HG03354 (cell line): Measurements from ENCODE around the gene UBE2O.

Experiments
- ATAC-seq: cut with Tn5 transposase; IDR thresholded peaks from one replicate; pipeline ENCODE4 v1.9.1; 2021; ENCODE audit warnings: mild to moderate bottlenecking; ENCODE audit not compliant: unreplicated experiment, poor library complexity, severe bottlenecking

Gene UBE2O

DNA sequence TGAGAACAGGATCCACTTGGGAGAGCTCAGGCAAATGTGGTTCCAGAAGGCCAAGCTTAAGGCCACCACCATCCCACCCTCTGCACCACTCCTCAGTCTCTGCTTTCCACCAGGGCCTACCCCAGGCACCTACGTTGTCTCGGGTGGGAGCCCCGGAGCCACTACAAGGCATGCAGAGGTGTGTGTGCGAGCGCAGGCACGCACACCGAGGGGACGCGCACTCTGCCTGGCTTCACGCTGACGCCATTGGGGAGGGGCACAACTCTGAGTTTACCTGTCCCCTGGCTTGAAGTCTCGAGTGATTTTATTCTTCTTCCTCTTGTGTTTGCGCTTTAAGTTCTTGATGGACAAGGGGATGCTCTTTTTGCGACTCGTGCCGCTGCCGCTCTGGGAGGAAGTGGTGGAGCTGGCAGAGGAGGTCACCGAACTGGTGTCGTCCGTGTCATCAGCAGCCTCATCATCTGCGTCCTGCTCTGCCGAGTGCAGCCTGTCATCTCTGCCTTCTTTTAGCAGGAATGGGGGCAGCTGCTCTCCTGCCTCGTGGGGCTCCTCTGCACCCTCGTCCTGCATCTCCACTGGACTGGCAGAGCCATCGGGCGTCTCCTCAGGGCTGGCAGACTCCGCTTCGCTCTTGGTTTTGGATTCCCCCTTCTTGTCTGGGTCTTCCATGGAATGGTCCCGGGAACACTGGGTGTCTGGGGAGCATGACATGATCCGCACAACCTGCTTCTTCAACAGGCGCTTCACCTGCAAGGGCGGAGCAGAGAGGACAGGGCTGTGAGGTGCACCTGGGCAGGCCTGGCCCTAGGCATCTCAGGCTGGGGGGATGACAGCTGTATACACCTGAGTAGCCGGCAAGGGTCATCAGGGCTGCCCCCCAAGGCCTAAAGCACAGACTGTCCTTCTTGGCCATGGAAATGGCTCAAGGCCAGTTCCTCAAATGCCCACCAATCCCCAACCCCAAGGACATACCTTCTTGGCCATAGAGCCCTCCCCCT lies 53.5 kb downstream of the UBE2O start:
- ATAC-seq = no peak

DNA sequence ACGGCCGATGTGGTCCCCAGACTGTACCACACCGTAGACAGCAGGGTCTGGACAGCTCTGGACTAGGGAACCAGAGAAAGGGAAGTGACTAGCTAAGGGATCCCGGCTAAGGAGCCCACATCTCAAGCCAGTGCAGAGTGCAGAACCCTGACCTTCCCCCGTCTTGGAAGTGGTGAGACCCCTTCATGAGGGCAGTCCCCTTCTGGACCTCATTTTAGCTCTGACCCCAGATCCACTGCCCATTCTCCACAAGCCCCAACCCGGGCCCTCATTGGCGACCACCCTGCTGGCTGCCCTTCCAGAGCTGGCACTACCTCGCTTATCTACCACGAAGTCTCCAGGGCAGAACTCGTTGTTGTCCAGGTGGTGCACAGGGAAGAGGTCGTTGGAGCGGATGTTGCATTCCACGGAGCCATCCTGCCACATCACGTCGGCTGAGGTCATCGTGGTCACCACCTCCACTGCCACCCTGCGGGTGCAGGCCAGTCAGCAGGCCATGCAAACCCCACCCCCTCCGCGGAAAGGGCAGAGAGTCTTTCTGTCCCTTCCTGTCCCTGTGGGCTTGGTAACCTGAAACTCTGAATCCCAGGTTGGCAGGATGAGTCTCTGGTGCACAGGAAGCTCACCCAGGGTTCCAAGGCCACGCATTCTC lies 54.3 kb downstream of the UBE2O start:
- ATAC-seq = no peak

GRCh38 chr17:76397687-76398522 lies 55.0 kb downstream of the UBE2O start:
- ATAC-seq = no peak

DNA sequence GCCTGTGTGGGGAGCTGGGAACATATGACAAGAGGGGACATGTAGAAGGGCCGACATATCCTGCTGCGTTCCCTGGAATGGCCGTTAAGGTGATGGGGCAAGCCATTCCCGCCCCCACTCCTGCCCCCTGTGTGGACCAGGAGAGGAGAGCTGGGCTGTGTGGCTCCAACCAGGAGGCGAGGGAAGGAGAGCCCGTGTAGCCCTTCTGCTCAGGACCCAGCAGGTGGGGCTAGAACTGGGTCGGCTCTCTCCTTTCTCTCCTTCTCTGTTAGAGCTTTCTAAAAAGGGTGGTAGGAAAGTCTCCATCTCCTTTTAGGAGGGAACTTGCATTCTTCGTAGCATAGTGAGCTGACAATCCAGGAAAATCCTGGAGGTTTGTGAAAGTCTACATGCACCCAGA lies 55.8 kb downstream of the UBE2O start:
- ATAC-seq = no peak

DNA sequence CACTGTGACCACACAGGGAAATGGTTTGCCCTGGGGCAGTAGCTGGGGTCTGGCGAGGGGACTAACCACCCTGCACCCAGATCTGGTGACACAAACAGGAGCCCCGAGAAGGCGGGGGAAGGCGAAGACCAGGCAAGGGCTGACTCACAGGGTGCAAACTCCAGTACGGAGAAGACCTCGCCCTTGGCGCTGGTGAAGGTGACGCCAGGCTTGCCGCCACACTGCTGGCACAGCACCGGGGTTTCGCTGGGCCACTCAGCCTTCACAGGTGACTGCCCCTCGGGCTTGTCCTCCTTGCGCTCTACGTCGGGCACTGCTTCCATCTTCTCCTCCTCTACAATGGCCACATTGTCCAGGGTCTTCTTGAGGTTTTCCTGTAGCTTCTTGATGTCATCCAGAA lies 57.0 kb downstream of the UBE2O start:
- no peak for ATAC-seq

- no peak for ATAC-seq
Observed at GRCh38 chr17:76394166-76394565, 58.8 kb downstream of the UBE2O start.

- no peak for ATAC-seq
Observed at GRCh38 chr17:76391200-76391715, 61.7 kb downstream of the UBE2O start.

- no peak for ATAC-seq
Observed at GRCh38 chr17:76390003-76390421, 62.9 kb downstream of the UBE2O start.

DNA sequence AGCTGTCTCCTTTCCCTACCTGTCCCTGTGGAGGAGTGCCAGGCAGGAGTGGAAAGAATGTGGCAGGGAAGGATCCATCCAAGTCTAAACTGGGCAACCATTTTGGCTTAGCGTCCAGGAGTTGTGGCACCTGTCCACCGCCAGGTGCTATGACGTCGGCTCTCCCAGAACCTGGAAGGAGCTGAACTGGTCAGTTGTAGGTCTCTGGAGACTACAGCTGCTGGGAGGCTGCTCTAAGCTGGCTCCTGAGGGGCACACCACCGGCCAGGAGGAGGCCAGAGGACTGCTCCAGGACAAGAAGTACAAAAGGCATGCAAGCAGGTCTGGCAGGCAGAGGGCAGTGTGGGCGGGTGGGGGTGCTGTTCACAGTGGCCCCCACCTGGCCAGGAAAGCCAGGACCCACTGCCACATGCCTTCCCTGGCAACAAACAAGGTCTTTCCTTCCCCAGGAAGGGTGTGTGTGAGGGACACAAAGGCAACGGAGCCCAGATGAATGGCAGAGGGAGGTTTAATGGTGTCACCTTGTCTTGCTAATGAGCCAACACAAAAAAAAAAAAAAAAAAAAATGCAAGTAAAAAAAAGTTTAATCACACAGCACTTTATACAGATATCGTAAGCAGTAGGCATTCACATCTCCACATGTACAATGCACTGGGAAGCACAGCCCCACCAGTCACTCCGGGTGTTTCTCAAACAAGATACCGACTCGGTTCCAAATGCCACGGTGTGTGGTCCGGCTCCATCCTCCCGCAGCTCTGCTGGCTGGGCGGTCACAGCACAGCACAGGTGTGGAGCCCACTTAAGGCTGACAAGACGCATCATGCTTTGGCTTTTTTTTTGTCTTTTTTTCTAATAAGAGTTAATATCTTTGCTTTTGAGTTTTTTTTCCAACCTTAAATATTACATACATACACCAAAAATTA lies 63.7 kb downstream of the UBE2O start:
- no peak for ATAC-seq

- no peak for ATAC-seq
Observed at GRCh38 chr17:76386966-76387765, 65.8 kb downstream of the UBE2O start.

GRCh38 chr17:76385892-76386786 lies 66.8 kb downstream of the UBE2O start:
- ATAC-seq = no peak

DNA sequence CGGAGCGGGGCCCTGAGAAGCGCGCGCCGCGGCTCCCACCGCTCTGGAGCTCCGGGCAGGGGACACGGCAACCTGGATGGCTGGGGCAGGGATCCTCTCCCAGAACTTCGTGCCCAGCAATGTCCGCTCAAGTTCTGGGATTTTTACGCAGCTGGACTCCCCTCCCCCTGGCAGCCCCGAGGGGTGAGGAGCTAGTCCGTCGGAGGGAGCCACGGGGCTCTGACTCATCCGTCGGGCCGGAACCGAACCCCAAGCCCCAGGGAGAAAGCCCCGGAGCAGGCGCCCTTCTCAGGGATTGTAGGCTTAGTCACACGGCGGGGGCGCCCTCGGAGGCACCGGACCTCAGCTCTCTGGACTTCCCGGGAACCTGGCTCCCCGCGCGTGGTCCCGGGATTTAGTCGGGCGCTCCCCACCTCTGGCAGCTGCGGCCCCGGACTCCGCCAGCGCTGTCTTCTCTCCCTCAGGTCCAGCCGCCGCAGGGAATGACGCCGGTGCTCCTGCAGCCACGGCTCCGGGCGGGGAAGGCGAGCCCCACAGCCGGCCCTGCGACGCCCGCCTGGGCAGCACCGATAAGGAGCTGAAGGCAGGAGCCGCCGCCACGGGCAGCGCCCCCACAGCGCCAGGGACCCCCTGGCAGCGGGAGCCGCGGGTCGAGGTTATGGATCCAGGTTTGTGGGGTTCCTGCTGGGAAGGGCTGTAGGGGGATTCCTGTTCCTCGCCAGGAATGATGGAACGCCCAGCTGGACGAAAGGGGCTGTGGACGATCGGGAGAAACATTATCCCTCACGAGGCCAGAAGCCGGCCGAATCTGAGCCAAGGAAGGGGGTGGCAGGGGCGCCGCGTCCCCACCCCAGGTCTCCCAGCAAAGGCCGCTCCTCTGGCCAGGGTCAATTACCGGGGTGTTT lies 67.7 kb downstream of the UBE2O start:
- peak; percentile 2 for ATAC-seq

DNA sequence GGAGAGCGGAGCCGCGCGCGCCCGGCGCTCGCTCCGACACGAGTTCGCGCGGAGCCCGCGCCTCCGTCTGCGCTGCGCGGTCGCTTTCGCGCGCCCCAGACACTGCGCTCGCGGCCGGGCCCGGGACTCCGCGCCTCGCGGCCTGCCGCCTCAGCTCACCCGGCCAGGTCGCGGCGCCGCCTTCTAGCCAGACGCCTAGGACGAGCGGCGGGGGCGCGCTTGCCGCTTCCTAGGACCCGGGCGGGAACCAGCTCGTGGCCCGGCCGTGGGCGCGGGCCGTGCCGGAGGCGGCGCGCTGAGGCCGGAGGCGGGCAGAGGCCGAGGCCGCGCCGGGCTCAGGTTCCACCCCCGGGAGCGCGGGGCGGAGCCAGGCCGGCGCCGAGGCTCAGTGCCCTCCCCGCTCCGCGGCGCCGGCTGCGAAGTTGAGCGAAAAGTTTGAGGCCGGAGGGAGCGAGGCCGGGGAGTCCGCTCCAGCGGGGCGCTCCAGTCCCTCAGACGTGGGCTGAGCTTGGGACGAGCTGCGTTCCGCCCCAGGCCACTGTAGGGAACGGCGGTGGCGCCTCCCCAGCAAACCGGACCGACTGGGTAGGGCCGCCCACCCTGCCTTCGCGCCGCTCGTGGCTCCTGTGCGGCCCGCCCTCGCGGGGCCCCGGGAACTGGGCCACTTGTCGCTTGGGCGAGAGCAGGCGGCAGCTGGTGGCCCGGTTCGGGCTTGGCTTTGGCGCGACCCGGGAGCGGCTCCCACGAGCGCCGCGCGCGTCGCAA lies 68.5 kb downstream of the UBE2O start, which contains the start of gene SPHK1:
TSS of gene SPHK1 (plus strand) at position 388 of the 765 bp plus-strand sequence. CDS start 1,036 bp downstream, outside the sequence.
- ATAC-seq = peak; percentile 68

DNA sequence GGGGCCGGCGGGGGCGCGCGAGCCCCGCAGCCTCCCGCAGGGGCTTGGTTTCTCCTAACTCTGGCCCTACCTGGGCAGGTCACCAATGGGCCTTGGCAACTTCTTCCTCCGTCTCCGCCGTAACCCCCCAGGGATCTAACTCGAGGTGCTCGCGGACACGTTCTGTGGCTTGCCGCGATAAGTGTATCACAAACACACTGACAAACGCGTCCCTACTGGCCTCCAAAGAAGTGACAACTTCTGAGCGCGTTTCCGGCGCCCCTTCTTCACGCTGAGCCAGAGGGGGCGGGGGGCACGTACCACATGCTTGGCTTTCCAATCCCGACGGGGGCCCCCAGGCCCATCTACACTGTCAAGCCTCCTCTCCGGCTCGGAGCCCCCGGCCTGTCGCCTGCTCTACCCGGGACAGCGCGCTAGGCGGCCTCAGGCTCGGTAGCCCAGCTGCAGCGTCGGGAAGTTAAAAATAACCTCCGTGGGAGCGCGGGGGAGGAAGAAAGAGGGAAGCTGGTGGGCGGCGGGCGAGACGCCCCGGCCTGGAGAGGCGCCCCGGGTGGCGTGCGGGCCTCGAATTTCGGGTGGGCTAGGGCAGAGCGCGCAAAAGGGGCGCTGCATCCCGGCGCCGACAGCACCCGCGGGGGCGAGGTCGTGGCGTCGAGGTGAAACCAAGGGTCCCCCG lies 69.3 kb downstream of the UBE2O start:
- peak; percentile 30 for ATAC-seq
